ENCODE results near the gene SCYGR1. TPM values are rescaled to one million over a fixed set of nuclear protein-coding genes. Genes with fewer than 3 reads are reported as not detected.
A peak's percentile ranks its signal among the peaks of the same experiment; 100 is the strongest.

SCYGR1 gene
- total RNA-seq, 3 donors from 2014 or later: not detected

DNA sequence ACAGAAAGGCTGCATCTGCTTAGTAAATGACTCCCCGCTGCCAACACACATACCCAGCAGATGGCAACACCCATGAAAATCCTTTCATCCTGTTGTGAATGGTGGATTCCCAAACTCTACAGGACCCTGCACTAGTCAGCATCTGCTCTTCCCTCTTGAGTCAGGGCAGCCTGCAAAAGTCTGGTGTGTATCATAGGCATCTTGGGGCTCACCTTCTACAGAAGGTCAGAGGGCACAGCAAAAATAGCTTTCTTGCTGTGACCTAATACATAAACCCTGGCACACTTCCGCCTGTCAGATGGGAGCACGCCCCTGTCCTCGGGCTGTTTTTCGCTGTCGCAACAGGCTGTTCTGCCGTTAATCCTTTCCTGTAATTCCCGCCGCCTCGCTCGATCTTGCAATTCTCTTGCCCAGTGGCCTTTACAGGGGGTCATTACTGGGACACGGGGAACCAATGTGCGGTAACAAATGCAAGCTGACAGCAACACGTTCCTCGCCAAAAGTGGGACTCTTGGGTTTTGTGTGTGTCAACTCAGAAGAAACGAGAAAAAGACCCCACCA is 19.9 kb upstream of the SCYGR1 start:
- TF ChIP-seq, protein P1, sequence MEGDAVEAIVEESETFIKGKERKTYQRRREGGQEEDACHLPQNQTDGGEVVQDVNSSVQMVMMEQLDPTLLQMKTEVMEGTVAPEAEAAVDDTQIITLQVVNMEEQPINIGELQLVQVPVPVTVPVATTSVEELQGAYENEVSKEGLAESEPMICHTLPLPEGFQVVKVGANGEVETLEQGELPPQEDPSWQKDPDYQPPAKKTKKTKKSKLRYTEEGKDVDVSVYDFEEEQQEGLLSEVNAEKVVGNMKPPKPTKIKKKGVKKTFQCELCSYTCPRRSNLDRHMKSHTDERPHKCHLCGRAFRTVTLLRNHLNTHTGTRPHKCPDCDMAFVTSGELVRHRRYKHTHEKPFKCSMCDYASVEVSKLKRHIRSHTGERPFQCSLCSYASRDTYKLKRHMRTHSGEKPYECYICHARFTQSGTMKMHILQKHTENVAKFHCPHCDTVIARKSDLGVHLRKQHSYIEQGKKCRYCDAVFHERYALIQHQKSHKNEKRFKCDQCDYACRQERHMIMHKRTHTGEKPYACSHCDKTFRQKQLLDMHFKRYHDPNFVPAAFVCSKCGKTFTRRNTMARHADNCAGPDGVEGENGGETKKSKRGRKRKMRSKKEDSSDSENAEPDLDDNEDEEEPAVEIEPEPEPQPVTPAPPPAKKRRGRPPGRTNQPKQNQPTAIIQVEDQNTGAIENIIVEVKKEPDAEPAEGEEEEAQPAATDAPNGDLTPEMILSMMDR (IDR thresholded peaks at IDR 0.05): no peak
- Histone ChIP-seq H3K36me3 (ENCODE audit: low read depth) (no peaks in the 10 kb centered on the region), H3K9me3 (no peaks in the 10 kb centered on the region), H3K4me1 (ENCODE audit: low read depth) (peaks cover 3% of the 10 kb centered on the region), H3K4me3 (no peak overlapping the region)
- ATAC-seq (no peak), DNase-seq (peak in 1 of 3 donors; percentile 65)
- intact Hi-C loops (cut with DNase I, micrococcal nuclease): no loop called here

DNA sequence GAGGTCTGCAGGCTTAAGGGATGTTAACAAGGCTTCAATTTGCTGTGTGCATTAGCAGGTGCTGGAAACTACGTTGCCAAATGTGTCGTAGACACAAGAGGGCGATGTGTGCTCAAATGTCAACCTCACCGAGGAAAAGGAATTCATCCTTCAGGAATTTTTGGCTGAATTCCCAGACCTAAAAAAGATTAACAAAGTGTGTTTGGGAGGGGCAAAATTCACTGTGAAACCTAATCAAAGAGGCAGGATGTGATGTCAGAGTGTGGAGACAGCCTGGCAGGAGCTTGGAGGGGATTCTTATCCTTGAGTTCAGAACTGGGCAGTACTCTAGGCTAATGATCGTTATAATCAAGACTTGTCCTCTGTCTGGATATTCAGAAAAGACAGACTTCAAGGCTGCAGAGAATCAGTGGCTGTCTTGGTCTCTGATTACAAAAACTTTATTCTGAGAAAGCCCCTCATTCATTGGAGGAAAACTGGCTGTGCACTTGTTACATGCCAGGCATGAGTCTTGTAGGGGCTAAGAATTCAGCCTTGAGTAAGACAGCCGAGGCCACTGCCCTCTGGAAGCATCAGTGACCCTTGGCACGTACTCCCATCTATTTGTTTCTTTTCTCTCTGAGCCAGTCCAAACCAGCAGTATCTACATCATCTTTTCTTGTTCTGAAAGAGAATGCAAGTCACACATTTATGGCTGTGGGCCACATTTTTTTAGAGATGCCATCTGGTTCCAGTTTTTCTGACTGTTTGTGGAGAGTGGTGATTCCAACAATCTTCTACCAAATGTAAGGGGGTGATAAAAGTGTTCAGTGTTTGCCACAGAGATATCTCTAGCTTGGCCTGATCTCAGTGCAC is 18.7 kb upstream of the SCYGR1 start:
- Histone ChIP-seq H3K36me3 (ENCODE audit: low read depth) (no peaks in the 10 kb centered on the region), H3K4me3 (no peak overlapping the region), H3K4me1 (ENCODE audit: low read depth) (peaks cover 3% of the 10 kb centered on the region), H3K9me3 (no peaks in the 10 kb centered on the region)
- ATAC-seq: peak; percentile 92
- TF ChIP-seq, protein P1 (IDR thresholded peaks at IDR 0.05): peak; percentile 49
- peak in 2 of 3 donors; percentile 59 to 84 for DNase-seq
- intact Hi-C loops (cut with DNase I, micrococcal nuclease): no loop called here

DNA sequence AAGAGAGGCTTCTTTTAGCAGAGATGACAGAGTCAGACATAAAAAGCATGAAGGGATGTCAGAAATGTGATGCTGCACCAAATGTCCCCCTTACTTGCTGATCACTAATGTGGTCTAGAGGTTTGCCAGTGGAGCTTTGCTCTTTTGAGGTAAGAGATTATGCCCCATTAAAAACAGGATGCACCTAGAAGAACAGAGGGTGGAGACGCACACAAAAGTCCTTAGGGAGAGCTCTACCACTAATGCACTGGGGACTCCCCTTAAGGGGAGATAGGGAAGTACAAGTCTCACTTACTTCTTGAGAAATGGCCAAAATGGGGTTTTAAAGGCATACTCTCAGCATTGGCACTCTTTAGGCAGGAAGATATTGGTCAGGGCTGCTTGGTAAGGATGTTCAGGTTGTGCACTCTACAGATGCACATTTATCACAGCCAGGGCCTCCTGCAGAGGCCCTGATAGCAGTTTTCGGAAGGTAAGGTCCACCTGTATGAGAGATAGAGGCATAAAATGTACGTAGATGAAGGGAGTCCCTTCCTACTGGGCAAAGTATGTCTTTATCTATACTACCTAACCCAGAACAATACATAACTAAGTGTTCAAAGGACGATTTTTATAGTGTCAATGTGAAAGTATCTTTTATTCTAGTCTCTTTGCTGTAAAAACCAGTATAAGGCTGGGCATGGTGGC is 17.0 kb upstream of the SCYGR1 start:
- Histone ChIP-seq H3K4me3 (no peak overlapping the region), H3K36me3 (ENCODE audit: low read depth) (no peaks in the 10 kb centered on the region), H3K9me3 (no peaks in the 10 kb centered on the region), H3K4me1 (ENCODE audit: low read depth) (peaks cover 3% of the 10 kb centered on the region)
- DNase-seq (no peak), ATAC-seq (peak; percentile 4)
- intact Hi-C loops (cut with DNase I, micrococcal nuclease): no loop called here
- TF ChIP-seq, protein P1 (IDR thresholded peaks at IDR 0.05): no peak

DNA sequence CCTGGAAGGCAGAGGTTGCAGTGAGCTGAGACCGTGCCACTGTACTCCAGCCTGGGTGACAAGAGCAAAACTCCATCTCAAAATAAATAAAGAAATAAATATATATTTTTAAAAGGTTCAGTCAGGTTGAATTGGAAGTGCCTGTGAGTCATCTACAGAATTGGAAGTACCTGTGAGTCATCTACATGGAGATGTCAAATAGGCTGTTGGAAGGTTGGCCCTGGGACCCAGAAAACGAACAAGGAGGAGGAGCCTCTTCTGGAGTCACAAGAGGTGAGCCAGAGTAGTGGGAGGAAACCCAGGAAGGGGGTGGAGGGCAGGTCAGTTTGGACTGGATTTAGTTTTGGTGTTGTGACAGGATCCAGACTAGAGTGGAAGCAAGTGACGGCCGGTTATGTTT is 15.2 kb upstream of the SCYGR1 start:
- H3K4me3 ChIP-seq: no peak overlapping the region
- intact Hi-C loops (cut with DNase I, micrococcal nuclease): no loop called here

DNA sequence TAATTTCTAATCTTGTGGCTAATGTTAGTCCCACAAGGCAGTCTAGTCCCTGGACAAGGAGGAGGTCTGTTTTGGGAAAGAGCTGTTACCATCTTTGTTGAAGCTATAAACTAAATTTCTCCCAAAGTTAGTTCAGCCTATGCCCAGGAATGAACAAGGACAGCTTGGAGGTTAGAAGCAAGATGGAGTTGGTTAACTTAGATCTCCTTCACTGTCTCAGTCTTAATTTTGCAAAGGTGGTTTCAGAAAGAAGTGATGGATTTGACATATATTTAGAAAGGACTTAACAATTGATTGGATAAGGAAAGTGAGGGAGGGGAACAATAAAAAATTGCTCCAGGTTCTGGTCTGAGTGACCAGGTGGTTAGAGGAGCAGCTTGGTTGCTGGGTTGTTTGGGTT is 14.6 kb upstream of the SCYGR1 start:
- DNase-seq (no peak), ATAC-seq (no peak)
- intact Hi-C loops (cut with DNase I, micrococcal nuclease): no loop called here
- Histone ChIP-seq H3K36me3 (ENCODE audit: low read depth) (no peaks in the 10 kb centered on the region), H3K4me1 (ENCODE audit: low read depth) (peaks cover 3% of the 10 kb centered on the region), H3K4me3 (no peak overlapping the region), H3K9me3 (no peaks in the 10 kb centered on the region)
- TF ChIP-seq, protein P1 (IDR thresholded peaks at IDR 0.05): no peak

More for the DNA sequence above, 15.2 kb upstream of the SCYGR1 start:
- ATAC-seq: no peak
- no peak for DNase-seq
- no peaks in the 10 kb centered on the region for H3K9me3 ChIP-seq
- no peaks in the 10 kb centered on the region for H3K36me3 ChIP-seq (ENCODE audit: low read depth)
- TF ChIP-seq, protein P1 (IDR thresholded peaks at IDR 0.05): no peak
- H3K4me1 ChIP-seq (ENCODE audit: low read depth): peaks cover 3% of the 10 kb centered on the region

Measured in mucosa of descending colon (tissue), 3 donors.